Tibial nerve (tissue), 4 donors: ENCODE results near the gene ZNF74. TPM values are rescaled to one million over a fixed set of nuclear protein-coding genes. Genes with fewer than 3 reads are reported as not detected.

ENCODE experiments used
- DNase-seq, 2 donors: peaks; one replicate each; pipeline ENCODE4 v3.0.0-alpha.2; 2019; ENCODE audit warnings: low spot score in 2 of 2
- H3K27ac ChIP-seq, 4 donors: fragments of 200-600 bp; sonication (generic) in 3 of 4; one replicate each; pipeline ENCODE4 v1.5.1; 2017 to 2019; ENCODE audit warnings: mild to moderate bottlenecking in 1 of 4
- H3K27me3 ChIP-seq, 2 donors: fragments of 200-600 bp; sonication (generic) in 1 of 2; one replicate each; pipeline versions ENCODE4 v1.5.1 to v1.6.0; 2017 to 2019
- H3K36me3 ChIP-seq, 3 donors: fragments of 200-600 bp; sonication (generic); one replicate each; pipeline ENCODE4 v1.5.1; 2018 to 2019
- H3K4me1 ChIP-seq, 4 donors: fragments of 200-600 bp; sonication (generic) in 3 of 4; one replicate each; pipeline ENCODE4 v1.5.1; 2017 to 2019
- H3K4me3 ChIP-seq, 4 donors: fragments of 200-600 bp; sonication (generic) in 3 of 4; one replicate each; pipeline ENCODE4 v1.5.1; 2017 to 2019; ENCODE audit warnings: mild to moderate bottlenecking in 1 of 4, moderate library complexity in 1 of 4
- H3K9me3 ChIP-seq, 4 donors: fragments of 200-600 bp; sonication (generic) in 3 of 4; one replicate each; pipeline ENCODE4 v1.5.1; 2017 to 2019
- CTCF ChIP-seq, 5 experiments: fragments of 200-600 bp in 3 of 5; fragments of 450-650 bp in 2 of 5; sonication (generic) in 3 of 5; IDR thresholded peaks; one replicate each; pipeline ENCODE4 v1.5.1; 2016 to 2019; ENCODE audit warnings: antibody characterized with exemption in 5 of 5, mild to moderate bottlenecking in 3 of 5, moderate library complexity in 2 of 5
- EP300 ChIP-seq, 2 donors: sonication (generic); formaldehyde crosslinking; IDR thresholded peaks; one replicate each; pipeline ENCODE4 v1.6.1; 2017; ENCODE audit warnings: antibody characterized with exemption in 2 of 2, mild to moderate bottlenecking in 1 of 2
- POLR2A ChIP-seq, 2 donors: fragments of 450-650 bp; IDR thresholded peaks; one replicate each; pipeline ENCODE4 v1.6.1; 2017; ENCODE audit warnings: antibody characterized with exemption in 2 of 2, mild to moderate bottlenecking in 2 of 2, moderate library complexity in 2 of 2
- WGBS, 2 donors: methylation state at CpG; one replicate each; pipeline ENCODE4 v1.1.5; 2018; 5-methylcytosine and 5-hydroxymethylcytosine counted together
- total RNA-seq, 4 donors: library from RNA; depleted of rRNA; stranded (reverse); fragments of >200 nt; gene quantifications; one replicate each; pipeline ENCODE4 v1.1.0, GENCODE V29; 2016

Gene ZNF74
- total RNA-seq, 4 donors from 2014 or later: 8.7 to 13.5 (median 10.2) TPM

DNA sequence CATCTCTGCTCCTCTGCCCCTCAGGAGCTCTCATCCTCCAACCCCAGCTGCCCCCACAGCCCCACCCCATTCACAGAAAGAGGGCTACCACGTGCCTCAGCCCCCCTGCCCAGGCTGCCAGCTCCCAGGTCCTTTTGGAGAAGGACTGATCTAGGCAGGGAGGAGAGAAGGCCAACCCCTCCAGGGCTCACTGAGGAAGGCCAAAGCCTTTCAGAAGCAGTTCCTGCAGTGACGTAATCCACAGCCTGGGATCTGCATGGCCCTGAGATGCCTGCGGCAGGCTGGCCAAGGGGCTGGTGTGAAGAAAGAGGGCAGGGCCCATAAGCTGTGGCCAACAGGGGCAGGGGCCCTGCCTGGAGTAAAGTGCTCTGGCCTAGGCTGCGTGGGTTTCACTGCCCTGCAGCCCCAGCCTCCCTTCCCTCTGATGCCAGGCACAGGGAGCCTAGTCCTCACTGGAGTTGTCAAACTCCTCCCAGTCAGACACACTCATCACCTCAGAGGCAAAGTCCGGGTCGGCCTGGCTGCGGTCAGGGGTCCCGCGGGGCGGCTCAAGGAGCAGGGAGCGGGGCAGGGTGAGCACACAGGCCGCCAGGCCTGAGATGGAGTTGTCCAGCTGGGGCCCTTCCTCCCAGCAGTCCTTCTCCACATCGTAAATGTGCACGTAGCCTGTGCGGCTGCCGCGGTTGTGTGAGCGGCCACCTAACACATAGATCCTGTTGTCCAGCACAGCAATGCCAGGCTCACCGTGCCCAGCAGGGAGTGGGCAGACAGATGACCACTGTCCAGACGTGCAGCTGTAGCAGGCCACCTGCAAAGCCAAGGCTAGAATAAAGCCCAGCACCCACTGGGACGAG is 47.9 kb downstream of the ZNF74 start:
- 59 to 65% methylated on average over 13 to 20 of the region's 21 CpGs for WGBS, 2 donors
- H3K36me3 ChIP-seq: peaks cover 0 to 52% (median 0%) of the 10 kb centered on the region in 3 donors
- H3K9me3 ChIP-seq: no peaks in the 10 kb centered on the region
- no peaks in the 10 kb centered on the region for H3K27me3 ChIP-seq
- DNase-seq: no peak
- peaks cover 0 to 50% (median 11%) of the 10 kb centered on the region in 4 donors for H3K4me1 ChIP-seq
- TF ChIP-seq POLR2A (IDR thresholded peaks at IDR 0.05) (no peak), EP300 (IDR thresholded peaks at IDR 0.05) (no peak), CTCF (IDR thresholded peaks at IDR 0.05) (no peak)
- peak overlapping the region in 3 of 4 donors; percentile 30 to 65 (median 45) for H3K27ac ChIP-seq
- no peak overlapping the region for H3K4me3 ChIP-seq

DNA sequence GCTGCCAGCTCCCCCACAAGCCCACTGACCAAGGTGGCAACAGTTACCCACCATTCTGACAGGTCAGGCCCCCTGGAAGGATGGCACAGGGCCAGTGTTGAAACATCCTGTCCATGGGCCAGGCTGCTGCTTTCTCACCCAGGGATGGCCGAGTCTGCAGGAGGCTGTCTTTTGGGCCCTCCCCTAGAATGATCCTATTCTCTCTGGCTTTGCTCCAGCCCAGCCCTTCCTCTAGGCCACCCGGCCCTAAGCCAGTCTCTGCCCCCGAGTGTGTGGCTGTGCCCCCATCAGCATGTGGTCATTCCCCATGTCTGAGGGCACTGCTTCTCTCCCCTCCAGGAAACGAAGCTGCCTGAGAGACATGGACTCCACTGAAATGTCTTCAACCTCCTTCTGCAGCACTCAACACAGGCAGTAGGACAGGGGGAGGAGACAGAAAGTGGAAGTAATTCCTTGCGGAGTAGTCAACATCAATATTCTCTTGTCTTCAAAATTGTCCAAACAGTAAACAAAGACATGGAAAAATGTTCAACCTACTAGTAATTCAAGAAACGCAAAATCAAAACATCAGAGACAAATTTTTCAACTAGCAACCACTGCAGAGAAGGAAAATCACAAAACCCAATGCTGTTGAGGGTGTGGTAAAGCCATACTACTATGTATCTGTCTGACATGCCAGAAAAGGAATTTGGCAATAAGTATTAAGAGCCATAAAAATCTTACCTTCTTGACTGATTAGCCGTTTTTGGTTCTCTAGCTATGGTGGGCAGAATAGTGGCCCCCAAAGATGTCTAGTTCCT is 48.7 kb downstream of the ZNF74 start:
- peak overlapping the region in 3 of 4 donors; percentile 19 to 65 (median 30) for H3K27ac ChIP-seq
- DNase-seq: no peak

DNA sequence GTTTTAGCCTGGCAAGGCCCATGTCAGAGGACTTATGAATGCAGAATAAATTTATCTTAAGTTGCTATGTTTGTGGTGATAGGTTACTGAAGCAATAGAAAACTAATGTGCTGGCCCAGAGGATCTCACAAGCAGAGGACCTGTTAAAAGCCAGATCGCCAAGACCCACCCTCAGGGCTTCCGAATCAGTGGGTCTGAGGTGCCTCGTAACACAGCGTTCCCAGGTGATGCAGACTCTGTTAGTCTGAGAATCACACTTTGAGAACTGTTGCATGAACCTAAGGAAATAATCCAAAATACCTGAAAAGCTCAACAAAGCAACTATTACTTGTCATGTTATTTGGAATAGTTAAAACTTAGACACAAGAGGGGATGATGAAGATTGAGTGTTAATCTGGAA is 50.4 kb downstream of the ZNF74 start:
- 94 to 98% methylated on average over 4 of the region's 4 CpGs for WGBS, 2 donors
- Histone ChIP-seq H3K27ac (no peak overlapping the region), H3K27me3 (no peaks in the 10 kb centered on the region), H3K4me1 (peaks cover 0 to 33% (median 5%) of the 10 kb centered on the region in 4 donors), H3K36me3 (peaks cover 0 to 52% (median 0%) of the 10 kb centered on the region in 3 donors), H3K9me3 (no peaks in the 10 kb centered on the region), H3K4me3 (no peak overlapping the region)
- DNase-seq: no peak
- TF ChIP-seq EP300 (IDR thresholded peaks at IDR 0.05): no peak
- no peak for TF ChIP-seq POLR2A (IDR thresholded peaks at IDR 0.05)
- no peak for TF ChIP-seq CTCF (IDR thresholded peaks at IDR 0.05)

More for the DNA sequence above, 48.7 kb downstream of the ZNF74 start:
- TF ChIP-seq CTCF (IDR thresholded peaks at IDR 0.05): no peak
- TF ChIP-seq POLR2A (IDR thresholded peaks at IDR 0.05): no peak
- no peak for TF ChIP-seq EP300 (IDR thresholded peaks at IDR 0.05)
- Histone ChIP-seq H3K27me3 (no peaks in the 10 kb centered on the region), H3K9me3 (no peaks in the 10 kb centered on the region), H3K36me3 (peaks cover 0 to 52% (median 0%) of the 10 kb centered on the region in 3 donors), H3K4me1 (peaks cover 0 to 49% (median 8%) of the 10 kb centered on the region in 4 donors), H3K4me3 (no peak overlapping the region)
- 52 to 56% methylated on average over 7 of the region's 7 CpGs for WGBS, 2 donors

DNA sequence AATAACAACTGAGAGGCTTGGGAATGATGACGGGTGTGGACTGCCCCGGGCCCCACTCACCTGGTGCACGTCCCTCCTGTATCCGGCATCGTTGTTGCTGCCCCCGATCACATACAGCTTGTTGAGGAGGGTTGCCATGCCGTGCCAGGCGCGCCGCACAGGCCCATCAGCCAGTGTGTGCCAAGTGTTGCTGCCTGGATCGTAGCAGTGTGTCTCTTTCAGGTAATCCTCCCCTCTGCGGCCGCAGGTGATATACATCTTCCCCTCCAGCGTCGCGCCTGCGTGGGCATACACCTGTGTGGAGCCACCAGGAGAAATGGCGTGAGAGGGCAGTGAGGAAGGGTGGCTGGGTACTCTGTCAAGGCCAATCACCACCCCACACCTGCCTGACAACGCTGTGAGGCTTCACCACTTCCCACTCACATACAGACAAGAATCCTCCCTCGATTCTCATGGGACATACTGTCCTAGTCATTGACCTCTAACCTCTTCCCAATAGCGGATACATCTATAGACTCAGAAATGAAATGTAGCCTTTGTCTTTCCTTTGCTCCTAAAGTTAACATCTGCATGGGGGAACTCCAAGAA is 52.5 kb downstream of the ZNF74 start:
- peaks cover 0 to 64% (median 0%) of the 10 kb centered on the region in 3 donors for H3K36me3 ChIP-seq
- no peak for DNase-seq
- no peak overlapping the region for H3K4me3 ChIP-seq
- TF ChIP-seq EP300 (IDR thresholded peaks at IDR 0.05) (no peak), CTCF (IDR thresholded peaks at IDR 0.05) (no peak), POLR2A (IDR thresholded peaks at IDR 0.05) (no peak)
- H3K4me1 ChIP-seq: peaks cover 0 to 17% (median 5%) of the 10 kb centered on the region in 4 donors
- WGBS, 2 donors: 86 to 93% methylated on average over 21 of the region's 21 CpGs
- no peaks in the 10 kb centered on the region for H3K9me3 ChIP-seq
- H3K27ac ChIP-seq: no peak overlapping the region
- no peaks in the 10 kb centered on the region for H3K27me3 ChIP-seq
